Measurements from ENCODE around the gene IL22. TPM values are rescaled to one million over a fixed set of nuclear protein-coding genes. Genes with fewer than 3 reads are reported as not detected.
"Not testable (repeated sequence)": the region's sequence is repeated elsewhere in the genome, so short reads cannot be mapped to it uniquely, and the experiment has no call there.

Gene IL22
- total RNA-seq, 1 experiment from 2014 or later, result not detected

- Histone ChIP-seq H3K4me3 (no peak overlapping the region), H3K27me3 (no peaks in the 10 kb centered on the region), H3K9me3 (no peaks in the 10 kb centered on the region), H3K36me3 (no peaks in the 10 kb centered on the region)
- DNase-seq, result no peak
These were observed 31.9 kb downstream of the IL22 start for GRCh38 chr12:68221497-68221896.

GRCh38 chr12:68210875-68211274 is 42.5 kb downstream of the IL22 start:
- H3K4me3 ChIP-seq, result no peak overlapping the region
- no peak for DNase-seq
- no peaks in the 10 kb centered on the region for H3K27me3 ChIP-seq
- H3K36me3 ChIP-seq, result no peaks in the 10 kb centered on the region
- H3K9me3 ChIP-seq, result no peaks in the 10 kb centered on the region

- DNase-seq, H3K27me3 ChIP-seq, H3K9me3 ChIP-seq, H3K4me3 ChIP-seq, H3K36me3 ChIP-seq: not testable (repeated sequence)
These were observed 44.2 kb downstream of the IL22 start for GRCh38 chr12:68209048-68209728.

- no peak for DNase-seq
- H3K36me3 ChIP-seq, result no peaks in the 10 kb centered on the region
- H3K9me3 ChIP-seq, result no peaks in the 10 kb centered on the region
- H3K4me3 ChIP-seq, result no peak overlapping the region
- no peaks in the 10 kb centered on the region for H3K27me3 ChIP-seq
These were observed 46.1 kb downstream of the IL22 start for GRCh38 chr12:68207276-68207675.

- no peaks in the 10 kb centered on the region for H3K9me3 ChIP-seq
- no peaks in the 10 kb centered on the region for H3K36me3 ChIP-seq
- no peaks in the 10 kb centered on the region for H3K27me3 ChIP-seq
- no peak overlapping the region for H3K4me3 ChIP-seq
- DNase-seq, result no peak
These were observed 47.0 kb downstream of the IL22 start for GRCh38 chr12:68206446-68206845.

GRCh38 chr12:68203460-68203875 is 49.9 kb downstream of the IL22 start:
- no peak for DNase-seq

GRCh38 chr12:68200854-68201253 is 52.5 kb downstream of the IL22 start:
- no peaks in the 10 kb centered on the region; the same call in 1 of the 2 replicates for H3K27me3 ChIP-seq
- H3K9me3 ChIP-seq, result no peaks in the 10 kb centered on the region
- H3K36me3 ChIP-seq, result no peaks in the 10 kb centered on the region
- no peak for DNase-seq
- H3K4me3 ChIP-seq, result no peak overlapping the region

More at GRCh38 chr12:68203460-68203875, 49.9 kb downstream of the IL22 start:
- no peaks in the 10 kb centered on the region for H3K36me3 ChIP-seq
- no peaks in the 10 kb centered on the region for H3K9me3 ChIP-seq
- H3K27me3 ChIP-seq, result no peaks in the 10 kb centered on the region
- H3K4me3 ChIP-seq, result no peak overlapping the region

GRCh38 chr12:68199127-68199526 is 54.3 kb downstream of the IL22 start:
- Histone ChIP-seq H3K36me3 (no peaks in the 10 kb centered on the region), H3K9me3 (no peaks in the 10 kb centered on the region), H3K4me3 (no peak overlapping the region), H3K27me3 (no peaks in the 10 kb centered on the region; the same call in 1 of the 2 replicates)
- DNase-seq, result no peak

- no peaks in the 10 kb centered on the region for H3K9me3 ChIP-seq
- no peak for DNase-seq
- H3K27me3 ChIP-seq, result no peaks in the 10 kb centered on the region; the same call in 1 of the 2 replicates
- H3K36me3 ChIP-seq, result no peaks in the 10 kb centered on the region
- H3K4me3 ChIP-seq, result no peak overlapping the region
These were observed 54.8 kb downstream of the IL22 start for GRCh38 chr12:68198507-68199086.

Other genes with a start within 250 kb of the IL22 start
- not detected in 2 replicates for gene IFNG, start 93.9 kb downstream of the IL22 start, total RNA-seq (2014; rRNA removed; shearing (Covaris generic); ENCODE audit: low replicate concordance)
- 0.64 and 1.6 TPM in 2 replicates for gene IL26, start 27.8 kb downstream of the IL22 start, total RNA-seq (2014; rRNA removed; shearing (Covaris generic); ENCODE audit: low replicate concordance)
- 8.0 and 12.6 TPM in 2 replicates for gene MDM1, start 78.8 kb upstream of the IL22 start, total RNA-seq (2014; rRNA removed; shearing (Covaris generic); ENCODE audit: low replicate concordance)